Neural cell (in vitro differentiated cells): ENCODE data around the gene FOXD2. TPM values are rescaled to one million over a fixed set of nuclear protein-coding genes. Genes with fewer than 3 reads are reported as not detected.

Source experiments
- H2AFZ ChIP-seq: fragments of 200-600, 300-800 bp; sonication (generic), shearing (Covaris generic); 2 replicates; pipeline ENCODE4 v1.6.0; 2014; ENCODE audit warnings: low read depth, mild to moderate bottlenecking, antibody characterized with exemption, low read length, moderate library complexity
- H3F3A ChIP-seq: fragments of 200-600 bp; shearing (Covaris generic); 2 replicates; pipeline ENCODE4 v1.6.1; 2016; ENCODE audit warnings: mild to moderate bottlenecking, moderate library complexity, mixed read lengths, antibody characterized with exemption, low read length; ENCODE audit not compliant: insufficient read depth, poor library complexity, severe bottlenecking
- H3K27ac ChIP-seq: fragments of 200-600, 300-800 bp; sonication (generic), shearing (Covaris generic); 2 replicates; pipeline ENCODE4 v1.5.1; 2014; ENCODE audit warnings: mild to moderate bottlenecking, low read length, moderate library complexity
- H3K27me3 ChIP-seq: fragments of 300-800, 200-600 bp; sonication (generic), shearing (Covaris generic); 2 replicates; pipeline ENCODE4 v1.6.0; 2014; ENCODE audit warnings: mild to moderate bottlenecking, low read depth, low read length, moderate library complexity; ENCODE audit not compliant: insufficient read depth
- H3K36me3 ChIP-seq: fragments of 300-800, 200-600 bp; sonication (generic), shearing (Covaris generic); 2 replicates; pipeline ENCODE4 v1.5.1; 2014; ENCODE audit warnings: mild to moderate bottlenecking, antibody characterized with exemption, low read length, moderate library complexity; ENCODE audit not compliant: insufficient read depth
- H3K4me2 ChIP-seq: fragments of 300-800, 200-600 bp; sonication (generic), shearing (Covaris generic); 2 replicates; pipeline ENCODE4 v1.6.0; 2014; ENCODE audit warnings: mild to moderate bottlenecking, low read length
- H3K4me3 ChIP-seq: fragments of 300-800, 200-600 bp; sonication (generic), shearing (Covaris generic); 2 replicates; pipeline ENCODE4 v1.5.1; 2014; ENCODE audit warnings: mild to moderate bottlenecking, low read length, moderate library complexity
- H3K79me2 ChIP-seq: fragments of 200-600 bp; shearing (Covaris generic); replicated peaks from 2 replicates; pipeline ENCODE4 v1.6.0; 2014; ENCODE audit warnings: mild to moderate bottlenecking, low read length, moderate library complexity; ENCODE audit not compliant: insufficient read depth
- H3K9ac ChIP-seq: fragments of 300-800, 200-600 bp; sonication (generic), shearing (Covaris generic); 2 replicates; pipeline ENCODE4 v1.6.1; 2016; ENCODE audit warnings: mild to moderate bottlenecking, low read length, mixed read lengths
- H3K9me2 ChIP-seq: fragments of 200-600 bp; shearing (Covaris generic); 2 replicates; pipeline ENCODE4 v1.6.1; 2016; ENCODE audit warnings: mild to moderate bottlenecking, low read length, mixed read lengths; ENCODE audit not compliant: insufficient read depth
- H3K9me3 ChIP-seq: fragments of 200-600, 300-800 bp; sonication (generic), shearing (Covaris generic); 2 replicates; pipeline ENCODE4 v1.6.1; 2016; ENCODE audit warnings: mild to moderate bottlenecking, mixed run types, low read length, moderate library complexity, mixed read lengths
- H4K20me1 ChIP-seq: fragments of 200-600 bp; shearing (Covaris generic); 2 replicates; pipeline ENCODE4 v1.6.1; 2016; ENCODE audit warnings: mild to moderate bottlenecking, mixed run types; ENCODE audit not compliant: insufficient read depth
- EP300 ChIP-seq: fragments of 450-650 bp; conservative IDR thresholded peaks from 2 replicates; pipeline ENCODE4 v1.6.1; 2014; ENCODE audit warnings: antibody characterized with exemption, mild to moderate bottlenecking, moderate library complexity; ENCODE audit not compliant: poor library complexity, severe bottlenecking
- EZH2 ChIP-seq: fragments of 200-600, 300-800 bp; shearing (Covaris generic), sonication (generic); IDR thresholded peaks from 2 replicates; pipeline ENCODE4 v1.6.1; 2014; ENCODE audit warnings: antibody characterized with exemption, low read length, borderline replicate concordance, mild to moderate bottlenecking; ENCODE audit not compliant: insufficient read depth, poor library complexity, severe bottlenecking
- MXI1 ChIP-seq: fragments of 450-650 bp; conservative IDR thresholded peaks from 2 replicates; pipeline ENCODE4 v1.6.1; 2014; ENCODE audit warnings: antibody characterized with exemption, mild to moderate bottlenecking; ENCODE audit not compliant: poor library complexity, severe bottlenecking
- RAD21 ChIP-seq: fragments of 450-650 bp; conservative IDR thresholded peaks from 2 replicates; pipeline ENCODE4 v1.6.1; 2014; ENCODE audit warnings: antibody characterized with exemption, mild to moderate bottlenecking, moderate library complexity
- SMC3 ChIP-seq: fragments of 450-650 bp; conservative IDR thresholded peaks from 2 replicates; pipeline ENCODE4 v1.6.1; 2014; ENCODE audit warnings: antibody characterized with exemption, mild to moderate bottlenecking, moderate library complexity; ENCODE audit not compliant: poor library complexity
- TAF1 ChIP-seq: IDR thresholded peaks from 2 replicates; pipeline ENCODE4 v1.6.1; 2012; ENCODE audit warnings: low read depth
- polyA plus RNA-seq: library from polyadenylated mRNA; depleted of rRNA; stranded (reverse); fragments of >200 nt; gene quantifications from 2 replicates; pipeline ENCODE4 v1.2.3, GENCODE V29; 2014
- TF ChIP-seq, protein P1 (sequence below): IDR thresholded peaks from 2 replicates; pipeline ENCODE4 v1.6.1; 2012; ENCODE audit warnings: borderline replicate concordance
- TF ChIP-seq, protein P2 (sequence below): fragments of 450-650 bp; IDR thresholded peaks from 2 replicates; pipeline ENCODE4 v1.5.1; 2014; ENCODE audit warnings: antibody characterized with exemption, mild to moderate bottlenecking, moderate library complexity; ENCODE audit not compliant: poor library complexity, severe bottlenecking

Gene FOXD2
- polyA plus RNA-seq, 1 donor from 2014 or later: not detected

DNA sequence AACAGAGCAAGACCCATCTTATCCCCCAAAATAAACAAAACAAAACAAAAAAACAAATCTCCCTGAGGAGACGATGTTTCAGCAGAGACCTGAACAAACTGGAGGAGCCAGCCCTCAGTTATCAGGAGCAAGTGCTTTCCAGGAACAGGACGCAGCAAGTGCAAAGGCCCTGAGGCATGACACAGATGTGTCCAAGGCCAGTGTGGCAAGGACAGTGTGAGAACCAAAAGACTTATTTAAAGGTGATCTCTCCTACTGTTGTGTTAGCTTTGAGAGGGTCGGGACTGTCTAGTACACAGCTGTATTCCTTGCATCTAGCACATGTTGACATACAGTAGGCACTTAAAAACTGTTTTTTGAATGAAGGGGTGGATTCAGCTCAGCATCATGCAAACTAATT lies 48.0 kb downstream of the FOXD2 start:
- Histone ChIP-seq H4K20me1 (no peaks in the 10 kb centered on the region), H3K4me2 (no peak overlapping the region), H3K27ac (no peak overlapping the region), H3F3A (no peaks in the 10 kb centered on the region), H3K36me3 (no peaks in the 10 kb centered on the region), H3K27me3 (no peaks in the 10 kb centered on the region), H2AFZ (no peak overlapping the region), H3K9me2 (no peaks in the 10 kb centered on the region), H3K9me3 (no peaks in the 10 kb centered on the region), H3K9ac (no peak overlapping the region), H3K4me3 (no peak overlapping the region), H3K79me2 (no peaks in the 10 kb centered on the region)
- no peak for TF ChIP-seq EP300
- TF ChIP-seq EZH2: no peak
- no peak for TF ChIP-seq SMC3
- TF ChIP-seq RAD21: no peak
- TF ChIP-seq, protein P1, sequence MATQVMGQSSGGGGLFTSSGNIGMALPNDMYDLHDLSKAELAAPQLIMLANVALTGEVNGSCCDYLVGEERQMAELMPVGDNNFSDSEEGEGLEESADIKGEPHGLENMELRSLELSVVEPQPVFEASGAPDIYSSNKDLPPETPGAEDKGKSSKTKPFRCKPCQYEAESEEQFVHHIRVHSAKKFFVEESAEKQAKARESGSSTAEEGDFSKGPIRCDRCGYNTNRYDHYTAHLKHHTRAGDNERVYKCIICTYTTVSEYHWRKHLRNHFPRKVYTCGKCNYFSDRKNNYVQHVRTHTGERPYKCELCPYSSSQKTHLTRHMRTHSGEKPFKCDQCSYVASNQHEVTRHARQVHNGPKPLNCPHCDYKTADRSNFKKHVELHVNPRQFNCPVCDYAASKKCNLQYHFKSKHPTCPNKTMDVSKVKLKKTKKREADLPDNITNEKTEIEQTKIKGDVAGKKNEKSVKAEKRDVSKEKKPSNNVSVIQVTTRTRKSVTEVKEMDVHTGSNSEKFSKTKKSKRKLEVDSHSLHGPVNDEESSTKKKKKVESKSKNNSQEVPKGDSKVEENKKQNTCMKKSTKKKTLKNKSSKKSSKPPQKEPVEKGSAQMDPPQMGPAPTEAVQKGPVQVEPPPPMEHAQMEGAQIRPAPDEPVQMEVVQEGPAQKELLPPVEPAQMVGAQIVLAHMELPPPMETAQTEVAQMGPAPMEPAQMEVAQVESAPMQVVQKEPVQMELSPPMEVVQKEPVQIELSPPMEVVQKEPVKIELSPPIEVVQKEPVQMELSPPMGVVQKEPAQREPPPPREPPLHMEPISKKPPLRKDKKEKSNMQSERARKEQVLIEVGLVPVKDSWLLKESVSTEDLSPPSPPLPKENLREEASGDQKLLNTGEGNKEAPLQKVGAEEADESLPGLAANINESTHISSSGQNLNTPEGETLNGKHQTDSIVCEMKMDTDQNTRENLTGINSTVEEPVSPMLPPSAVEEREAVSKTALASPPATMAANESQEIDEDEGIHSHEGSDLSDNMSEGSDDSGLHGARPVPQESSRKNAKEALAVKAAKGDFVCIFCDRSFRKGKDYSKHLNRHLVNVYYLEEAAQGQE: no peak
- TF ChIP-seq MXI1: no peak
- no peak for TF ChIP-seq TAF1

DNA sequence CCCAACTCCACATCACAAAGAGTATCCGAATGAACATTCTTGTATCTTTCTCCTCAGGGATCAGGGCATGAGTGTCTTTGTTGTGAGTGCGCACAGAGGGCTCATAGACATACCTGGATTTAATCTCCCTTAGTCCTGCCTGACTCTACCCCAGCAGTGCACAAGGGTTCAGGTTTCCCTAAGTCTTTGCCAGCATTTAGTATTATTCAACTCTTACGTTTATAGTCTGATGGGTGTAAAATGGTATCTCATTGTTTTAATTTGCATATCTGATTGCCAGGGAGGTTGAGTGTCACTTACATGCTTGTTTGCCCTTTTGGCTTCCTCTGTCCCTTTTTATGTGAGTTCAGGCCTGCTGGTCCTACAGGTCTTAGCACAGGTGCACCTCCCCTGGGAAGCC lies 49.5 kb downstream of the FOXD2 start:
- H3K9me2 ChIP-seq: no peaks in the 10 kb centered on the region
- TF ChIP-seq EZH2 (no peak), TAF1 (no peak), EP300 (no peak), RAD21 (no peak)
- TF ChIP-seq, protein P2, sequence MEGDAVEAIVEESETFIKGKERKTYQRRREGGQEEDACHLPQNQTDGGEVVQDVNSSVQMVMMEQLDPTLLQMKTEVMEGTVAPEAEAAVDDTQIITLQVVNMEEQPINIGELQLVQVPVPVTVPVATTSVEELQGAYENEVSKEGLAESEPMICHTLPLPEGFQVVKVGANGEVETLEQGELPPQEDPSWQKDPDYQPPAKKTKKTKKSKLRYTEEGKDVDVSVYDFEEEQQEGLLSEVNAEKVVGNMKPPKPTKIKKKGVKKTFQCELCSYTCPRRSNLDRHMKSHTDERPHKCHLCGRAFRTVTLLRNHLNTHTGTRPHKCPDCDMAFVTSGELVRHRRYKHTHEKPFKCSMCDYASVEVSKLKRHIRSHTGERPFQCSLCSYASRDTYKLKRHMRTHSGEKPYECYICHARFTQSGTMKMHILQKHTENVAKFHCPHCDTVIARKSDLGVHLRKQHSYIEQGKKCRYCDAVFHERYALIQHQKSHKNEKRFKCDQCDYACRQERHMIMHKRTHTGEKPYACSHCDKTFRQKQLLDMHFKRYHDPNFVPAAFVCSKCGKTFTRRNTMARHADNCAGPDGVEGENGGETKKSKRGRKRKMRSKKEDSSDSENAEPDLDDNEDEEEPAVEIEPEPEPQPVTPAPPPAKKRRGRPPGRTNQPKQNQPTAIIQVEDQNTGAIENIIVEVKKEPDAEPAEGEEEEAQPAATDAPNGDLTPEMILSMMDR: no peak
- TF ChIP-seq, protein P1: no peak
- no peaks in the 10 kb centered on the region for H3K9me3 ChIP-seq
- H3K27ac ChIP-seq: no peak overlapping the region
- no peaks in the 10 kb centered on the region for H4K20me1 ChIP-seq
- no peak overlapping the region for H3K4me2 ChIP-seq
- no peak overlapping the region for H3K4me3 ChIP-seq
- no peaks in the 10 kb centered on the region for H3K36me3 ChIP-seq
- H3K9ac ChIP-seq: no peak overlapping the region
- H3F3A ChIP-seq: no peaks in the 10 kb centered on the region
- H3K79me2 ChIP-seq: no peaks in the 10 kb centered on the region
- no peaks in the 10 kb centered on the region for H3K27me3 ChIP-seq
- no peak overlapping the region for H2AFZ ChIP-seq
